ENCODE results near the gene XCL2. TPM values are rescaled to one million over a fixed set of nuclear protein-coding genes. Genes with fewer than 3 reads are reported as not detected.
"Not testable (repeated sequence)": the region's sequence is repeated elsewhere in the genome, so short reads cannot be mapped to it uniquely, and the experiment has no call there.

XCL2 gene
- total RNA-seq, 3 donors from 2014 or later, result 0.58 to 3.3 (median 1.3) TPM

DNA sequence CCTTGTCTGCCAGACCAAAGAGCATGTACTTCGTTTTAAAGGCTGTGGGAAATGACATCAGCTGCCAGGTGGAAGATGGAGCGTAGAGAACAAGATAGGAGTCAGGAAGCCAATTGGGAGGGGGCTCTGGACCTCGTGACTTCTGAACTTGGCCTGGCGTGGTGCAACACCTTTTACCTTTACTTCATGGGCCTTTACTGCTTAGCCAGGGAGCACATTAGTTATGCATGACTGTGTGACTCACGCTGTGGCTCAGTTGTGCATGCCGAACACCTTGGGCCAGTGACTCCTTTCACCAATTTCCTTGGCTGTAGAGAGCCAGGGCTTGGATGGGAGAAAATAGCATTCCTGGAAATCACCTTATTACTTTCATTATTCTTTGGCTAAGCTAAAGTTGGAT is 39.8 kb upstream of the XCL2 start:
- ATAC-seq (no peak), DNase-seq (no peak)
- no peaks in the 10 kb centered on the region for H3K36me3 ChIP-seq (ENCODE audit: low read depth)
- H3K4me1 ChIP-seq (ENCODE audit: low read depth), result no peaks in the 10 kb centered on the region
- TF ChIP-seq, protein P1, sequence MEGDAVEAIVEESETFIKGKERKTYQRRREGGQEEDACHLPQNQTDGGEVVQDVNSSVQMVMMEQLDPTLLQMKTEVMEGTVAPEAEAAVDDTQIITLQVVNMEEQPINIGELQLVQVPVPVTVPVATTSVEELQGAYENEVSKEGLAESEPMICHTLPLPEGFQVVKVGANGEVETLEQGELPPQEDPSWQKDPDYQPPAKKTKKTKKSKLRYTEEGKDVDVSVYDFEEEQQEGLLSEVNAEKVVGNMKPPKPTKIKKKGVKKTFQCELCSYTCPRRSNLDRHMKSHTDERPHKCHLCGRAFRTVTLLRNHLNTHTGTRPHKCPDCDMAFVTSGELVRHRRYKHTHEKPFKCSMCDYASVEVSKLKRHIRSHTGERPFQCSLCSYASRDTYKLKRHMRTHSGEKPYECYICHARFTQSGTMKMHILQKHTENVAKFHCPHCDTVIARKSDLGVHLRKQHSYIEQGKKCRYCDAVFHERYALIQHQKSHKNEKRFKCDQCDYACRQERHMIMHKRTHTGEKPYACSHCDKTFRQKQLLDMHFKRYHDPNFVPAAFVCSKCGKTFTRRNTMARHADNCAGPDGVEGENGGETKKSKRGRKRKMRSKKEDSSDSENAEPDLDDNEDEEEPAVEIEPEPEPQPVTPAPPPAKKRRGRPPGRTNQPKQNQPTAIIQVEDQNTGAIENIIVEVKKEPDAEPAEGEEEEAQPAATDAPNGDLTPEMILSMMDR (IDR thresholded peaks at IDR 0.05), result no peak
- no peak overlapping the region for H3K4me3 ChIP-seq
- intact Hi-C loops (cut with DNase I, micrococcal nuclease), result no loop called here
- H3K9me3 ChIP-seq, result no peaks in the 10 kb centered on the region

DNA sequence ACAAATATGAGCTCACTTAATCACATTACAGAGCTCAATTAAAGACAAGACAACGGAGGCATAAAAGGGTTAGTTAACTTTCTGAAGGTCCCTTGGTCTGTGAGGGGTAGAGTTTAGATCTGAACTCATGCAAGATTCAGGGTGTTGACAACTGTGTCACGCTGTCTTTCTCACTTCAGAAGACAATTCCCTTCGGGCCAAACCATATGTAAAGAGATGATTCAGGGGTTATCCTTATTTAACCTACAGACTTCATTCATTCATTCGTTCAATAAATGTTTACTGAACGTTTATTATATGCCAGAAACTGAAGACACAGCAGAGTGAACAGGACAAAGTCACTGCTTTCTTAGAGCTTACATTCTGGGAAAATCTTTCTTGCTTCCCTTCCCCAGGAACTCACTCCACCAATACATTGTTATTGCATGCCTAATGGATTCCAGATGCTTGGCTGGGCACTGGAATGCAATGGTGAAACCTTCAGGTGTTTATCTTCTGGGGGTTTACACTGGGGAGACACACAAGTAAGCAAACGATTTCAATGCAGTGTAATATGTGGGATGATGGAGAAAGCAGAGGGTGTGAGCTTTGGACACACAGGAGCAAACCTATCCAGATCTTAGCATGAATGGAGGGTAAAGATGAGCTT is 39.0 kb upstream of the XCL2 start:
- Histone ChIP-seq H3K9me3 (no peaks in the 10 kb centered on the region), H3K4me3 (no peak overlapping the region), H3K36me3 (ENCODE audit: low read depth) (no peaks in the 10 kb centered on the region), H3K4me1 (ENCODE audit: low read depth) (no peaks in the 10 kb centered on the region)
- intact Hi-C loops (cut with DNase I, micrococcal nuclease), result no loop called here
- TF ChIP-seq, protein P1 (IDR thresholded peaks at IDR 0.05), result no peak
- ATAC-seq (no peak), DNase-seq (no peak)

DNA sequence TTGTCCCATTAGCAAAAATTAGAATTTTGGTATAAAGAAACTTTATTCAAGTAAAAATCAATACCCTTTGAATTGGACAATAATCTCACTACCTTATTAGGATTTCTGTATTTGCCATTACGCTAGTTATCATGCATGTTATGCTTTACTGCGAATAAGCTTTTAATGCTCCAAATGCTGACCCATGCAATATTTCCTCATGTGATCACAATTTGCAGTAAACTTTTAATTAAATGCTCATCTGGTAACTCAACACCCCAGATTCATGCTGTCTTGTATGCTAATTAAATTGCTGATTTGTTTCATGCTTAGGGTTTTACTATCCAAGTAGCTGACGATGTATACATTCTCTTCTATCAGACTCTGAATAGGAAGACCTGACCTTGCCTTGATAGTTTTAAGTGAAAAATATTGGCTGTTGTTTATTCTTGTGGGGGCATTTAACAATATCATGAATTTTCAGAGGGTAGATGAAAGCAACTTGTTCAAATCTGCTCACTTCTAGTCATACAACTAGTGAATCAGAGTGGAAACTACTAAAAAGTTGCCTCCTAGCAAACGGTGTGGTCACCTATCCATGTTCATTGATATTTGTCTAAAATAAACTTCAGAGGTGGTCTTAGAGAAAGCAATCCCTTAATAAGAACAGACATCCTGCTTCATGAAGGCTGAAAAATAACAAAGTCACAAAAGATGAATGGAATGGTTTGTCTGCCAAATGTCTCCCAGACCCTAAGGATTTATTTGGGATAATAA is 38.2 kb upstream of the XCL2 start:
- no peaks in the 10 kb centered on the region for H3K36me3 ChIP-seq (ENCODE audit: low read depth)
- intact Hi-C loops (cut with DNase I, micrococcal nuclease), result no loop called here
- no peaks in the 10 kb centered on the region for H3K4me1 ChIP-seq (ENCODE audit: low read depth)
- H3K4me3 ChIP-seq, result no peak overlapping the region
- no peaks in the 10 kb centered on the region for H3K9me3 ChIP-seq
- no peak for ATAC-seq
- no peak for DNase-seq
- TF ChIP-seq, protein P1 (IDR thresholded peaks at IDR 0.05), result no peak

DNA sequence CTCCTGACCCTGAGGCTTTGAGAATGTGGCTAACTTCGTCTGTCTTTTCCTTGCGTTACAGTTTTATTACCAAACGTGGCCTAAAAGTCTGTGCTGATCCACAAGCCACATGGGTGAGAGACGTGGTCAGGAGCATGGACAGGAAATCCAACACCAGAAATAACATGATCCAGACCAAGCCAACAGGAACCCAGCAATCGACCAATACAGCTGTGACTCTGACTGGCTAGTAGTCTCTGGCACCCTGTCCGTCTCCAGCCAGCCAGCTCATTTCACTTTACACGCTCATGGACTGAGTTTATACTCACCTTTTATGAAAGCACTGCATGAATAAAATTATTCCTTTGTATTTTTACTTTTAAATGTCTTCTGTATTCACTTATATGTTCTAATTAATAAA is 37.2 kb upstream of the XCL2 start:
- H3K9me3 ChIP-seq; ATAC-seq; H3K4me3 ChIP-seq; intact Hi-C loops (cut with DNase I, micrococcal nuclease); H3K36me3 ChIP-seq (ENCODE audit: low read depth); DNase-seq; H3K4me1 ChIP-seq (ENCODE audit: low read depth): not testable (repeated sequence)

DNA sequence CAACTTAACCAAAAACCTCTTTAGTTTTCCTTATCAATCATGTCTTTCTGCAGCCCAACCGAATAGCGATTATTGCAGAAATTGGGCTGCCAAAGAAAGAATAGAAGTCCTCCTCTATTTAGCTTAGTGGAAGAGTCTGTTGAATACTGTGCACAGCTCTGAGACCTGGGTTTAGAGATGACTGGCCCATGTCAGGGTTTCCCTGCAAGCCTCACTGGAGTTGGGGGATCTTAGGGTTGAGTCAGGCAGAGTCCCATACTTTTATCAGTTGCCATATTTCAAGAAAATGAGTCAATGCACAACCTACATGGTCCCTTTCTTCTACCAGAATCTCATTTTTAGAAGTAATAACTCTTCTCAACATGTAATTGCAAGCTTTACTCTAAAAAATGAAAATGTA is 36.5 kb upstream of the XCL2 start:
- H3K4me3 ChIP-seq; H3K9me3 ChIP-seq; ATAC-seq; DNase-seq; H3K36me3 ChIP-seq (ENCODE audit: low read depth); H3K4me1 ChIP-seq (ENCODE audit: low read depth); intact Hi-C loops (cut with DNase I, micrococcal nuclease): not testable (repeated sequence)

DNA sequence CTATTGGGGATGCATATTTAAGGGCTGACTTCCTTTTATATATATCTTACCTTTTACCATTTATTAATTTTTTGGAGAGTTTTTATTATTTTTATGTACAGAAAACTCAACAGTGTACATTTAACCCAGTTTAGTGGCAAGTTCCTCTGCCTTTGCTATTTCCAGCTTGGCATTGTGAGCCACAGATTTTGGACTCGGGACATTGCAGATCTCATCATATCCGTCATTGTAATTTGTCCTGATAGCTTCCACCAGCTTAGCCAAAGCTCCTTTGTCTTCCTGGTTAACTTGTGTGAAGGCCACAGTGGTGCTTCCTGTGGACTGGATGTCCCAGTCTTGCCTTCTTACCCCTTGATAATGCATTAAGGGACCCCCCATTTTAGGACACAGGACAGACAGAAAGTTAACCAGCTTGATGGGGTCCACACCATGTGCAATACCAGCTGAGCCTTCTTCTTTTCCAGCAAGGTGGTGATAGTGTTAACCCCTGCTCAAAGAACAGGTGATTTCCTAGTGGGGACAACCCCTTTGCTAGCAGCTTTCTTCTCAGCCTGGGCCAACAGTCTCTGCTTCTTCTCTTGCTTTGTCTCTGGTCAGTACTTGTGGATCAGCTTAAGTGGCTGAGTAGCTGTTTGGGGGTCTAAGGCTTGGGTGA is 34.9 kb upstream of the XCL2 start:
- H3K4me3 ChIP-seq; ATAC-seq; H3K36me3 ChIP-seq (ENCODE audit: low read depth); H3K9me3 ChIP-seq; H3K4me1 ChIP-seq (ENCODE audit: low read depth); DNase-seq: not testable (repeated sequence)
- intact Hi-C loops (cut with DNase I, micrococcal nuclease), result loop anchor here in 1 of 2 donors (10.0 kb wide), 1 partner anchor 234 kb away; no protein-coding TSS in a partner anchor

DNA sequence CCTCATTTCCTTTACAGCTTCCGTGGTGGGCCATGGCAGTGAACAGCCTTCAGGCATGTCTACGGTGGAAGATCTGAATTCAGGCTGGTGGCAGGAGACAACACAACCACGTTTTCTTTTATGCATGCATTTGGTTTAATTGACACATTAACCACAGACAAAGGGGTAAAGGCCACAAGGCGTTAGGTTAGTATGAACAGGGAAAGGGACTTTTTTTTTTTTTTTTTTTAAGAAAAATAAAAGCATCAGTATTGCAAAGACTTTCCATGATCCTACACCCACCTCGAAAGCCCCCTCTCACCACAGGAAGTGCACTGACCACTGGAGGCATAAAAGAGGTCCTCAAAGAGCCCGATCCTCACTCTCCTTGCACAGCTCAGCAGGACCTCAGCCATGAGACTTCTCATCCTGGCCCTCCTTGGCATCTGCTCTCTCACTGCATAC is 32.5 kb upstream of the XCL2 start, which contains the start of gene XCL1:
XCL1 (plus strand) TSS at position 361 of the 444 bp plus-strand sequence; CDS start at position 394, 33 bp downstream.
- peak; percentile 36 for ATAC-seq
- intact Hi-C loops (cut with DNase I, micrococcal nuclease), result loop anchor here in 1 of 2 donors (10.0 kb wide), 1 partner anchor 231 kb away; no protein-coding TSS in a partner anchor
- H3K4me1 ChIP-seq (ENCODE audit: low read depth); H3K9me3 ChIP-seq; H3K36me3 ChIP-seq (ENCODE audit: low read depth); H3K4me3 ChIP-seq; DNase-seq: not testable (repeated sequence)
